HG03103 (cell line): Measurements from ENCODE around the gene B2M.
"Not testable (repeated sequence)": the region's sequence is repeated elsewhere in the genome, so short reads cannot be mapped to it uniquely, and the experiment has no call there.

ENCODE experiments used
- ATAC-seq: cut with Tn5 transposase; IDR thresholded peaks from one replicate; pipeline ENCODE4 v1.9.1; 2021; ENCODE audit warnings: low read depth; ENCODE audit not compliant: unreplicated experiment

The B2M gene

GRCh38 chr15:44711096-44711742 lies at the start of gene B2M, which contains the start of gene PATL2:
Gene B2M, plus strand, starts transcription at chr15:44711517. Its CDS starts 30 bp downstream, at chr15:44711547.
Gene PATL2, minus strand, starts transcription at chr15:44711323. Its CDS starts 34,833 bp downstream, at chr15:44676490.
- ATAC-seq, result peak; percentile 79

DNA sequence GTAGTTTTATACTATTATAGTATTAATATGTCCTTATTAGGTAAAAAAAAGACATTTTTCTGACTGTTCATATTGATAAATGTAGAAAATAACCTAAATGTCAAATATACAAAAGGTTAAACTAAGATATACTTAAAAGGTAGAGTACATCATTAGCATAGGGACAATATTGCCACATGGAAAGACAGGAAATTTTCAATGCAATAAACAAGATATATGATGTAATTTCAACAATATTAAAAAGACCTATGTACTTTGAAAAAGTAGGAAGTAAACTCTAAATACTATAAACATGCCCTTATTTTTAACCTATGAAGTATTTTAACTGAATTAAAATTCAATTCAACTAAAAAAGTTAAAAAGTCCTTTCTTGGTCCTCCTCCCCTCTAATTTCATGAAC lies 49.7 kb upstream of the B2M start:
- ATAC-seq, result no peak

DNA sequence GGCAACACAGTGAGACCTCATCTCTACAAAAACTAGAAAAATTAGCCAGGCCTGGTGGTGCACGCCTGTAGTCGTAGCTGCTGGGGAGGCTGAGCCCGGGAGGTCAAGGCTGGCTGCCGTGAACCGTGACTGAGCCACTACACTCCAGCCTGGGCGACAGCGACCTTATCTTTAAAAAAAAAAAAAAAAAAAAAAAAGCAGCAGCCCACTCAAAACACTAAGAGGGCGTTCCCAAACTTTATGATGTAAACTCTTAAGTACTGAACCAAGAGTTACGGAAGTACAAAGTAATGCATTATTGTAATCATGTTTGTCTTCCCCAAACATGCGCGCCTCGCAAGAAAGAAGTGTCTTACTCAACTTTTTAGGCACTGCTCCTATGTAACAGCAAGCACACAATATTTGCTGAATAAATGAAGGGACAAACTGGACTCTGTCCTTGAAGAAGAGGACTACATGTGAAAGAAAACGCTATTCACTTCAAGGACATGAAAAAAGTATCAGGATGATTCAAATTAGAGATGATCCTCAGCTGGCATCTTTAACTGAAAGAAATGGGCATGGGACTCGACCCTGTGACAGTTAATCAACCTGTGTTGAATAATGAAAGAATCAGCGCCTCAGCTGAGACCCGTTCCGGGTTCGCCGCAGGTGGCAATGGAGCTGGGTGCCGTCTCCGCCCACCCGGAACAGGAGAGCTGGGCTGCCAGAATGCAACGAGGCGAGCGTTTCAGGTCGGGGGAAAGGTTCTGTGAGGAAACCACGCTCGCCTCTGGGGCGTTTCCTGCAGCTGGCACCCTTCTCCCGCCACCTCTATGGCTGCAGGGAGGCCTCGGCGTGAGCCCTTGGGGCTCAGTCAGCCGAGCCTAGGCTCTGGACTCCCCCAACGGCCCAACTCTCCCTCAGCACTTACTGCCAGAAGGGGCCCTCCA lies 48.6 kb upstream of the B2M start:
- ATAC-seq, result peak; percentile 40

DNA sequence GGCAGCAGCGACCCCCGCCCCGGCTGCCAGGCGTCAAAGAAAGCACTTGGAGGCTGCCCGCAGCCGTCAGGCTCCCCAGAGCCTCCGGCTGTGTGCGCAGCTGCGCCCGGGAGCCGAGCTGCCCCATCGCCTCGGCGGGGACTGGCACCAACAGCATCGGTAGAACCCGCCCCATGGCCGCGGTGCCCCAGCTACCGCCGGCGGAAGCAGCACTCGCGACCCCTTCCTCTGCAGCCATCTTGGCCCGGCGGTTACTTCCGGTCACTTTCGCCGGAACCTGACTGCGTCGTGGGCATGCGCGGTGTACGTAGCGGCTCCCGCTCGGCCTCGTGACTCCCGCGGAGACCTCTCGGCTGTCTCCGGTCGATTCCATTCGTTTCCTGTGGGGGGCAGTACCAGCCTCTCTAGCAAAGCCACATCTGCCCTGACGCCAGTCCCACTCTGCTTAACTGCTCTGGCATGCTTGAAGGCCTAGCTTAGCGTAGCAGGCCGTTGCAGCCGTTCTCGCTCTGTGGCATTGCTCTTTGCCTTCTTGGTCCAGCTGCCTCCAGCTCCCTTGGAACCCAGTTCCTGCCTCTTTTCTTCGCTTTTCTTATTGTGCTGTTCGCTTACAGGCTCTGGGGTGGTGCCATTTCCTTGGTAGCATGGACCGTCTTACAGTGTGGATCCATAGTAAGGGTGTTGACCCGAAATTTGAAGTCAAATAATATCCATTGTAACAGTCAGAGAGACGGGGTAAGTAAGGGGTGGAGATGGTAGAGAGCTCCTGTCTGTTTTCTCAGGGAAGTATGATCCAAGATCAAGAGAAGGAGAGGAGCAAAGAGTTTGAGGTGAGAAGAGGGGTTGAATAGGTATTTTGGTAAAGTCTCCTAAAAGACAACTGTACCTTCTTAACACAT lies 47.7 kb upstream of the B2M start, which contains the start of gene SPG11:
Gene SPG11 (minus strand): TSS at position 253 of the 899 bp plus-strand sequence. CDS start 15 bp downstream, at position 238.
- peak; percentile 68 for ATAC-seq

GRCh38 chr15:44666210-44667038 lies 44.9 kb upstream of the B2M start:
- no peak for ATAC-seq

DNA sequence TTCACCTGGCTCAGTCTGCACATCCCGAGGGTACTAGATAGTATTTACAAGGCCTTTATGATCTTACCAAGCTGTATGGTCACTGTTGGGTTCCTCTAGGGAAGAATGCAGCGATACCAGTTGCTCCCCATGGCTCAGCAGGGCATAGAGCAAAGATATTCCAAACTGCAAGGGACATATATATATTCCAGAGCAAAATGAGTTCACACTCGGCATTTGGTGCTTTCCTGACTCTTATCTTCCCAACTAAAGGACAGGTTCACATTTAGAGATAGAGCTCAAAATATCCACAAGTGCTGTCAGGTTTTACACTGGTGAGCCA lies 44.3 kb upstream of the B2M start:
- ATAC-seq, result no peak

- ATAC-seq, result no peak
Measured at GRCh38 chr15:44668921-44669320, 42.4 kb upstream of the B2M start.

- ATAC-seq, result no peak
Measured at GRCh38 chr15:44670087-44670950, 41.0 kb upstream of the B2M start.

- no peak for ATAC-seq
Measured at GRCh38 chr15:44673639-44674038, 37.7 kb upstream of the B2M start.

DNA sequence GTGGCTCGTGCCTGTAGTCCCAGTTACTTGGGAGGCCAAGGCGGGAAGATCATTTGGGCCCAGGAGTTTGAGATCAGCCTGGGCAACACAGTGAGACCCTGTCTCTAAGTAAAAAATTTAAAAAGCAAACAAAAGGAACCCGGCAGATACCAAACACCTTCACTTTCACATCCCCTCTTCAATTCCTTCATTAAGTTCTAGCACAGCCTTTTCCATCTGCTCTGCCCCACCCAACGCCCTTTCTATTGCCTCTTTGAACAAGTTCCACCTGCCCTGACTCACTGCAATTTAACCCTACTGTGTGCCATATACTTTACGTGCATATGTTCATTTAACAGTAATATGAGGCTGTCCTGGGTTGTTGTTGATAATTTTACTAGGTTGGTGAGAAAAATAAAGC lies 35.4 kb upstream of the B2M start:
- no peak for ATAC-seq

GRCh38 chr15:44676676-44677075 lies 34.6 kb upstream of the B2M start:
- no peak for ATAC-seq

DNA sequence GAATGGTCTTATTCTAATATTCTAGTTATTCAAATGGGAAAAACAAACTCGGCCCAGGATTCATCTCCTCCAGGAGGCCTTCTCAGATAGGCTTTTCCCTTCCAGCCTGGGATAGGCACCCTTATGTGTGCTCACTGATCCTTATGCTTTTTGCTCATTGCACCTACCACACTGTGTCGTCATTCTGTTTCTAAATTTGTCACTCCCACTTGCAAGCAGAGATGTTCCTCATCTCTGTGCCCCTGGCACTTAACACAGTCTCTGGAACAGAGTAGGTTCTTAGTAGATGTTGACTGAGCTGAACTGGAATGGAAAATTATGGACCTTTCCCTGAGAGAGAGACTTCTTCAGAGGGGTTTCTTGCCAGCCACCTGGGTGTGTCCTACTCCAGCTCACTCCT lies 29.1 kb upstream of the B2M start:
- ATAC-seq, result no peak

- not testable (repeated sequence) for ATAC-seq
Measured at GRCh38 chr15:44682809-44683682, 28.3 kb upstream of the B2M start.

DNA sequence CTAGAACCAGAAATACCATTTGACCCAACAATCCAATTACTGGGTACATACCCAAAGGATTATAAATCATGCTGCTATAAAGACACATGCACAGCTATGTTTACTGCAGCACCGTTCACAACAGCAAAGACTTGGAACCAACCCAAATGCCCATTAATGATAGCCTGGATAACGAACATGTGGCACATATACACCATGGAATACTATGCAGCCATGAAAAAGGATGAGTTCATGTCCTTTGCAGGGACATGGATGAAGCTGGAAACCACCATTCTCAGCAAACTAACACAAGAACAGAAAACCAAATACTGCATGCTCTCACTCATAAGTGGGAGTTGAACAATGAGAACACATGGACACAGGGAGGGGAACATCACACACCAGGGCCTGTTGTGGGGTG lies 22.0 kb upstream of the B2M start:
- not testable (repeated sequence) for ATAC-seq

DNA sequence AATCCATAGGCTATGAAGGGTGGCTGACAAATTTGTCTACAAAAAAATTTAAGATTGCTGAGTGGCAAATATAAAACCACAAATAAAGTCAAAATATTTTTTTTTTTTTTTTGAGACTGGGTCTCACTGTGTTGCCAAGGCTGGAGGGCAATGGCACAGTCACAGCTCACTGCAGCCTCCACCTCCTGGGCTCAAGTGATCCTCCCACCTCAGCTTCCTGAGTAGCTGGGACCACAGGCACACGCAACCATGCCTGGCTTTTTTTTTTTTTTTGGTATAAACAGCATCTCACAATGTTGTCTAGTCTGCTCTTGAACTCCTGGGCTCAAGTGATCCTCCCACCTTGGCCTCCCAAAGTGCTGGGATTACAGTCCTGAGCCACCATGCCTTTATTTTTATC lies 21.1 kb upstream of the B2M start:
- ATAC-seq, result not testable (repeated sequence)

DNA sequence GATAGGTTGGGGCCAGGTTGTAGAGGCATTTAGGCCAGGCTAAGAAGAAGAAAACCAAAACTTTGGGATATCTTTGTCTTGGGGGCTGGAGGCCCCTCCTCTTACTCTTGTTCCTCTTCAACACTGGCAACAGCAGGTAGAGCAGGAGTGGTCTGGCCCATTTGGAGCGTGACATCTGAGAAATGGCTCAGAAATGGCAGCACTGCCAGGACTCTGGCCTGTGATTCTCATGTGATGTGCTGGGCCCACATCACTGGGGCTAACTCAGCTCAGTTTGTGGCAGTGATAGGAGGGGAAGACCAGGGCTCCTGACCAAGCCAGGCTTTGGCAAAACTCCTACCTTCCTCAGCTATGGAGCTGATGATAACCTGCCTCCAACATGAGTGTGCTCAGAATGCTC lies 18.7 kb upstream of the B2M start:
- no peak for ATAC-seq

DNA sequence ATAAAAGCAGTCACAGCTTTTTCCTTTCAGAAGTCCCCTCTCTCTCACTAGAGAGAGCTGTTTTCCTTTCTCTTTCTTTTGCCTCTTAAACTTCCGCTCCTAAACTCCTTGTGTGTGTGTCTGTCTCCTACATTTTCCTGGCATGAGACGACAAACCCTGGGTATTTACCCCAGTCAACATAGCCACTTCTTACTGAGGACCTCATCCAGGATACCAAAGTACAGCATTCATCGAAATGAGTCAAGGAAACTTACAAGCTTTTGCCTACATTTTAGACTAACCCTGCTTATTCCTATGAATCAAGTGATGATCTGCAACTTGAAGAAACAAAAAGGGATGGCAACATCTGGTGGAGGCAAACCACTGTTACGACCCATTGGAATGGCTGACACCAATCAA lies 16.9 kb upstream of the B2M start:
- no peak for ATAC-seq

- no peak for ATAC-seq
Measured at GRCh38 chr15:44695294-44695693, 16.0 kb upstream of the B2M start.
